IMR-90 (cell line): Measurements from ENCODE around the gene FLT3LG. TPM values are rescaled to one million over a fixed set of nuclear protein-coding genes. Genes with fewer than 3 reads are reported as not detected.

Experiments
- ATAC-seq: fragments of 200-7000 bp; cut with Tn5 transposase; 2 replicates; pipeline ENCODE4 v1.9.1; 2020; ENCODE audit warnings: low read depth, mild to moderate bottlenecking, moderate library complexity
- BruUV-seq: library from RNA; stranded (reverse); fragments of 400-500 nt; replicated peaks from 2 replicates; lab custom pipeline; 2021; lab: Mats Ljungman, UMichigan
- CTCF ChIA-PET: fragments of 300-600 bp; formaldehyde crosslinking; extraction: SDS; loops from one replicate; lab custom pipeline; 2021; ENCODE audit warnings: antibody characterized with exemption; lab: Yijun Ruan, JAX
- POLR2A ChIA-PET: fragments of 300-600 bp; sonication (Branson Sonifier 250); formaldehyde crosslinking; loops from one replicate; lab custom pipeline; 2022; ENCODE audit warnings: antibody characterized with exemption; ENCODE audit not compliant: unreplicated experiment; lab: Charles Lee
- DNase-seq: peaks from one replicate; pipeline ENCODE4 v3.0.0; 2013
- H2AFZ ChIP-seq: replicated peaks from 2 replicates; pipeline ENCODE3; 2013; ENCODE audit warnings: low read length, mild to moderate bottlenecking; ENCODE audit not compliant: poor library complexity
- H2AK5ac ChIP-seq: 2 replicates; pipeline ENCODE4 v1.6.1; 2013; ENCODE audit warnings: low read depth, low read length, inconsistent platforms
- H2AK9ac ChIP-seq: replicated peaks from 2 replicates; pipeline ENCODE3; 2013; ENCODE audit warnings: mild to moderate bottlenecking, low read depth, low read length, moderate library complexity; ENCODE audit not compliant: poor library complexity
- H2BK120ac ChIP-seq: 2 replicates; pipeline ENCODE4 v1.6.1; 2013; ENCODE audit warnings: low read depth, low read length, inconsistent platforms
- H2BK15ac ChIP-seq: 3 replicates; pipeline ENCODE4 v1.6.1; 2013; ENCODE audit warnings: low read depth, low read length, inconsistent platforms
- H2BK20ac ChIP-seq: 2 replicates; pipeline ENCODE4 v1.6.1; 2013; ENCODE audit warnings: low read depth, mild to moderate bottlenecking, inconsistent platforms, low read length, moderate library complexity
- H2BK5ac ChIP-seq: 2 replicates; pipeline ENCODE4 v1.6.1; 2013; ENCODE audit warnings: mild to moderate bottlenecking, low read depth, low read length, inconsistent platforms; ENCODE audit not compliant: poor library complexity, severe bottlenecking
- H3K14ac ChIP-seq: replicated peaks from 2 replicates; pipeline ENCODE4 v1.6.1; 2013; ENCODE audit warnings: low read depth, low read length, inconsistent platforms
- H3K18ac ChIP-seq: 2 replicates; pipeline ENCODE4 v1.6.1; 2013; ENCODE audit warnings: low read depth, low read length, control low read depth
- H3K23ac ChIP-seq: 2 replicates; pipeline ENCODE4 v1.6.1; 2013; ENCODE audit warnings: low read depth, low read length, inconsistent platforms
- H3K27ac ChIP-seq: 2 replicates; pipeline ENCODE4 v1.5.1; 2013; ENCODE audit warnings: mild to moderate bottlenecking, control low read depth, low read length; ENCODE audit not compliant: insufficient read depth
- H3K27me3 ChIP-seq: 2 replicates; pipeline ENCODE4 v1.6.1; 2013; ENCODE audit warnings: low read length; ENCODE audit not compliant: control insufficient read depth, insufficient read depth
- H3K36me3 ChIP-seq: 2 replicates; pipeline ENCODE4 v1.6.1; 2013; ENCODE audit warnings: low read length, mixed read lengths; ENCODE audit not compliant: control insufficient read depth, insufficient read depth
- H3K4ac ChIP-seq: 2 replicates; pipeline ENCODE4 v1.6.1; 2013; ENCODE audit warnings: low read depth, low read length, inconsistent platforms
- H3K4me1 ChIP-seq: 2 replicates; pipeline ENCODE4 v1.6.1; 2013; ENCODE audit warnings: low read length, mixed read lengths; ENCODE audit not compliant: control insufficient read depth, insufficient read depth
- H3K4me2 ChIP-seq: 2 replicates; pipeline ENCODE4 v1.6.1; 2013; ENCODE audit warnings: low read depth, mild to moderate bottlenecking, control low read depth, low read length, moderate library complexity
- H3K4me3 ChIP-seq: 2 replicates; pipeline ENCODE4 v1.5.1; 2013; ENCODE audit warnings: low read depth, mild to moderate bottlenecking, control low read depth, low read length, moderate library complexity; ENCODE audit not compliant: insufficient read depth
- H3K56ac ChIP-seq: 2 replicates; pipeline ENCODE4 v1.6.1; 2013; ENCODE audit warnings: low read length, inconsistent platforms; ENCODE audit not compliant: insufficient read depth; ENCODE audit errors: extremely low read depth
- H3K79me1 ChIP-seq, 2 experiments: 2 replicates each; pipeline ENCODE4 v1.6.1; 2013; ENCODE audit warnings: low read length in 2 of 2, inconsistent platforms in 1 of 2, low read depth in 1 of 2
- H3K9ac ChIP-seq: 2 replicates; pipeline ENCODE4 v1.6.1; 2013; ENCODE audit warnings: low read depth, low read length, control low read depth
- H3K9me1 ChIP-seq: 2 replicates; pipeline ENCODE4 v1.6.1; 2013; ENCODE audit warnings: low read length, inconsistent platforms; ENCODE audit not compliant: insufficient read depth
- H3K9me3 ChIP-seq: 2 replicates; pipeline ENCODE4 v1.6.1; 2013; ENCODE audit warnings: low read length; ENCODE audit not compliant: control insufficient read depth, insufficient read depth
- H4K20me1 ChIP-seq: 2 replicates; pipeline ENCODE4 v1.6.1; 2013; ENCODE audit warnings: low read length, inconsistent platforms; ENCODE audit not compliant: insufficient read depth
- H4K5ac ChIP-seq: 2 replicates; pipeline ENCODE4 v1.6.1; 2013; ENCODE audit warnings: mild to moderate bottlenecking, low read depth, low read length, control low read depth
- H4K8ac ChIP-seq, 2 experiments: 2 replicates each; pipeline ENCODE4 v1.6.1; 2013; ENCODE audit warnings: low read depth in 2 of 2, low read length in 2 of 2, control low read depth in 1 of 2, inconsistent platforms in 1 of 2
- H4K91ac ChIP-seq: 2 replicates; pipeline ENCODE4 v1.6.1; 2013; ENCODE audit warnings: low read depth, low read length, inconsistent platforms; ENCODE audit not compliant: insufficient read depth
- BHLHE40 ChIP-seq: fragments of 150-350 bp; IDR thresholded peaks from 2 replicates; pipeline ENCODE4 v1.6.1; 2016; ENCODE audit warnings: mild to moderate bottlenecking, low read depth, low read length
- CTCF ChIP-seq: conservative IDR thresholded peaks from 2 replicates; pipeline ENCODE4 v1.5.1; 2012; ENCODE audit warnings: mild to moderate bottlenecking, low read depth, low read length, improper control_type of control experiment
- ELK1 ChIP-seq: fragments of 150-350 bp; IDR thresholded peaks from 2 replicates; pipeline ENCODE4 v1.6.1; 2016; ENCODE audit warnings: low read depth, mild to moderate bottlenecking, low read length, moderate library complexity, borderline replicate concordance
- FOS ChIP-seq: fragments of 150-350 bp; IDR thresholded peaks from 2 replicates; pipeline ENCODE4 v1.6.1; 2016; ENCODE audit warnings: low read depth, low read length
- MAFK ChIP-seq: IDR thresholded peaks from 2 replicates; pipeline ENCODE4 v1.6.1; 2012; ENCODE audit warnings: low read depth, low read length, improper control_type of control experiment
- MAZ ChIP-seq: IDR thresholded peaks from 2 replicates; pipeline ENCODE4 v1.6.1; 2012; ENCODE audit warnings: low read depth, mild to moderate bottlenecking, low read length, improper control_type of control experiment, moderate library complexity, borderline replicate concordance
- MXI1 ChIP-seq: IDR thresholded peaks from 2 replicates; pipeline ENCODE4 v1.6.1; 2012; ENCODE audit warnings: low read depth, mild to moderate bottlenecking, low read length, moderate library complexity, borderline replicate concordance
- NFE2L2 ChIP-seq: fragments of 150-350 bp; IDR thresholded peaks from 2 replicates; pipeline ENCODE4 v1.6.1; 2016; ENCODE audit warnings: low read depth, mild to moderate bottlenecking, low read length
- POLR2A ChIP-seq: IDR thresholded peaks from 2 replicates; pipeline ENCODE4 v1.6.1; 2012; ENCODE audit warnings: mild to moderate bottlenecking, low read depth, low read length
- RAD21 ChIP-seq: IDR thresholded peaks from 2 replicates; pipeline ENCODE4 v1.6.1; 2012; ENCODE audit warnings: low read length, improper control_type of control experiment
- RCOR1 ChIP-seq: IDR thresholded peaks from 2 replicates; pipeline ENCODE4 v1.6.1; 2012; ENCODE audit warnings: mild to moderate bottlenecking, low read length, improper control_type of control experiment; ENCODE audit not compliant: insufficient replicate concordance
- USF2 ChIP-seq: fragments of 150-350 bp; IDR thresholded peaks from 2 replicates; pipeline ENCODE4 v1.6.1; 2017; ENCODE audit warnings: mild to moderate bottlenecking, antibody characterized with exemption, low read length, low read depth
- WGBS, 2 experiments: methylation state at CpG; one replicate each; pipeline versions ENCODE4 v1.1.5 to v1.1.7; 2013; ENCODE audit warnings: missing lambda C conversion rate in 2 of 2; ENCODE audit not compliant: insufficient read length in 1 of 2; ENCODE audit errors: extremely low coverage in 2 of 2; 5-methylcytosine and 5-hydroxymethylcytosine counted together
- dilution Hi-C: fragments of 300-500 bp; cut with HindIII; formaldehyde crosslinking; loops from one replicate; pipeline ENCODE4 v1.14.3; 2018; ENCODE audit warnings: low sequenced_read_pairs; ENCODE audit not compliant: unreplicated experiment
- in situ Hi-C: fragments of 300-500 bp; cut with MboI; formaldehyde crosslinking; loops from 3 replicates; pipeline ENCODE4 v1.14.3; 2019; ENCODE audit warnings: low sequenced_read_pairs, inconsistent platforms, mixed read lengths
- intact Hi-C: fragments of 100-400 bp; cut with micrococcal nuclease; formaldehyde crosslinking; loops from 2 replicates; pipeline ENCODE4 v1.10.0; 2022
- polyA plus RNA-seq, 3 experiments: library from polyadenylated mRNA; depleted of rRNA; stranded (reverse); fragments of >200 nt; gene quantifications; 2 replicates each; pipeline ENCODE4 v1.2.3, GENCODE V29; 2012; ENCODE audit warnings: low replicate concordance in 1 of 3
- total RNA-seq: library from RNA; depleted of rRNA; stranded (reverse); fragments of >200 nt; gene quantifications from 2 replicates; pipeline ENCODE4 v1.2.3, GENCODE V29; 2012

FLT3LG gene
- total and polyA plus RNA-seq, 2 of the 4 experiments (the other 2 are of a cell fraction), result 0.90 to 8.3 TPM

DNA sequence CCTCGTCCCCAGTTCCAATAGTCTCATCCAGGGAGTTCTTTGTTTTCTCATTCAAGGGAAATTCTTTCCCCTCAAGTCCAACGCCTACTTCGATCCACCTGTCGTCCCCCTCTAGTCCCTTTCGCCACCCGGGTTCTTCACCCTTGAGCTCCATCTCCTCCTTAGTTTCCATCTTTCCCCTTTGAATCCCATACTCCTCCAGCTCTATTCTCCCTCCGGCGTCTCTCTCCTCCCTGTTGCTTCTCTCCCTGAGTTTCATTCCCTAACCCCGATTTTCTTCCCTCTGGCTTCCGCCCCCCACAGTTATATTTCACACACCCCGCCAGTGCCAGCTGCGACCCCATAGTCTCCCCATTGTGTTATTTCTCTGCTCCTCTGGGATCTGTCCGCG is 32.1 kb upstream of the FLT3LG start:
- H3K4me3 ChIP-seq, result no peak overlapping the region
- ChIA-PET POLR2A (no interaction called here), CTCF (no interaction called here)
- H3K23ac ChIP-seq, result no peak overlapping the region
- DNase-seq (no peak), ATAC-seq (no peak)
- 32% methylated on average over 14 of the region's 14 CpGs; no CpG with 5 or more reads in 1 of the 2 experiments for WGBS, 2 experiments
- intact Hi-C loops (no loop called here), dilution Hi-C loops (no loop called here), in situ Hi-C loops (loop anchor here (10.0 kb wide), 1 partner anchor 47 kb away; no protein-coding TSS in a partner anchor)
- H3K4me2 ChIP-seq, result no peak overlapping the region
- no peaks in the 10 kb centered on the region for H3K9me3 ChIP-seq
- no peak overlapping the region for H2BK15ac ChIP-seq
- H2BK5ac ChIP-seq, result no peak overlapping the region
- H2AFZ ChIP-seq, result no peak overlapping the region
- H3K9me1 ChIP-seq, result peaks cover 3% of the 10 kb centered on the region; the same call in 1 of the 2 replicates
- H2BK120ac ChIP-seq, result no peak overlapping the region
- no peak overlapping the region for H3K18ac ChIP-seq
- no peak overlapping the region for H3K4ac ChIP-seq
- no peak overlapping the region for H3K14ac ChIP-seq
- H3K79me1 ChIP-seq, result no peaks in the 10 kb centered on the region
- H3K36me3 ChIP-seq, result peaks cover 3% of the 10 kb centered on the region; the same call in 1 of the 2 replicates
- no peak overlapping the region for H4K8ac ChIP-seq
- H3K9ac ChIP-seq, result no peak overlapping the region
- no peak overlapping the region for H3K56ac ChIP-seq
- no peak overlapping the region for H4K91ac ChIP-seq
- H3K27me3 ChIP-seq, result peaks cover 53% of the 10 kb centered on the region
- H4K5ac ChIP-seq, result no peak overlapping the region
- H3K27ac ChIP-seq, result no peak overlapping the region
- H2AK5ac ChIP-seq, result no peak overlapping the region
- no peak for TF ChIP-seq FOS
- TF ChIP-seq BHLHE40, result no peak
- TF ChIP-seq MAFK, result no peak
- TF ChIP-seq NFE2L2, result no peak
- no peak for TF ChIP-seq MXI1
- TF ChIP-seq ELK1, result no peak
- no peak for TF ChIP-seq RAD21
- TF ChIP-seq USF2, result no peak
- no peak for TF ChIP-seq POLR2A
- TF ChIP-seq MAZ, result no peak
- no peak for TF ChIP-seq CTCF
- TF ChIP-seq RCOR1, result no peak
- H2BK20ac ChIP-seq, result no peak overlapping the region
- H4K20me1 ChIP-seq, result peaks cover 3% of the 10 kb centered on the region; the same call in 1 of the 2 replicates
- BruUV-seq, result no TSS peak
- H2AK9ac ChIP-seq, result no peak overlapping the region
- no peaks in the 10 kb centered on the region for H3K4me1 ChIP-seq
